Bronchus fibroblast of lung (primary cell): ENCODE results near the gene SHKBP1. TPM values are rescaled to one million over a fixed set of nuclear protein-coding genes. Genes with fewer than 3 reads are reported as not detected.

Experiments used
- total RNA-seq: library from RNA; depleted of rRNA; stranded (reverse); fragments of >200 nt; gene quantifications from 2 replicates; pipeline ENCODE4 v1.2.3, GENCODE V29; 2015

The SHKBP1 gene
- total RNA-seq = 133 and 153 TPM in 2 replicates

GRCh38 chr19:40576585-40577451, at the start of gene SHKBP1:
SHKBP1 (plus strand) TSS chr19:40576873; CDS start chr19:40576900, 27 bp downstream.

GRCh38 chr19:40601134-40601974, 24.7 kb downstream of the SHKBP1 start, which contains the start of gene LTBP4:
LTBP4 (plus strand) TSS chr19:40601369; CDS start chr19:40601388, 19 bp downstream.

Other genes with a start within 250 kb of the SHKBP1 start
- gene C19orf47, start 228.5 kb upstream of the SHKBP1 start, total RNA-seq = 9.2 and 15.0 TPM in 2 replicates
- gene PLD3, start 228.2 kb upstream of the SHKBP1 start, total RNA-seq = 218 and 236 TPM in 2 replicates
- under 0.01 and 0.15 TPM in 2 replicates for gene HIPK4, start 186.7 kb upstream of the SHKBP1 start, total RNA-seq
- gene PRX, start 163.5 kb upstream of the SHKBP1 start, total RNA-seq = 1.6 and 1.8 TPM in 2 replicates
- gene SERTAD1, start 150.9 kb upstream of the SHKBP1 start, total RNA-seq = 10.1 and 12.4 TPM in 2 replicates
- gene SERTAD3, start 132.5 kb upstream of the SHKBP1 start, total RNA-seq = 17.7 TPM in 2 replicates
- gene BLVRB, start 111.1 kb upstream of the SHKBP1 start, total RNA-seq = 80.2 and 84.3 TPM in 2 replicates
- gene SPTBN4, start 109.9 kb upstream of the SHKBP1 start, total RNA-seq = 0.34 and 1.5 TPM in 2 replicates
- 63.8 and 66.1 TPM in 2 replicates for gene LTBP4, start 24.5 kb downstream of the SHKBP1 start, total RNA-seq
- 29.3 and 34.0 TPM in 2 replicates for gene NUMBL, start 113.8 kb downstream of the SHKBP1 start, total RNA-seq
- gene COQ8B, start 140.0 kb downstream of the SHKBP1 start, total RNA-seq = 36.9 and 38.7 TPM in 2 replicates
- gene ITPKC, start 140.2 kb downstream of the SHKBP1 start, total RNA-seq = 15.3 and 16.4 TPM in 2 replicates
- 3.9 and 4.7 TPM in 2 replicates for gene ACTMAP, start 173.6 kb downstream of the SHKBP1 start, total RNA-seq
- gene SNRPA, start 174.3 kb downstream of the SHKBP1 start, total RNA-seq = 175 and 204 TPM in 2 replicates
- not detected in 2 replicates for gene MIA, start 198.6 kb downstream of the SHKBP1 start, total RNA-seq
- gene RAB4B, start 201.4 kb downstream of the SHKBP1 start, total RNA-seq = 32.6 and 39.8 TPM in 2 replicates
- 67.2 and 71.6 TPM in 2 replicates for gene EGLN2, start 222.3 kb downstream of the SHKBP1 start, total RNA-seq